Activated CD4-positive, alpha-beta T cell treated with anti-CD3 and anti-CD28 coated beads for 4 hours (primary cell): Measurements from ENCODE around the gene PCGF5.
"Not testable (repeated sequence)": the region's sequence is repeated elsewhere in the genome, so short reads cannot be mapped to it uniquely, and the experiment has no call there.

ENCODE experiments used
- DNase-seq, 2 donors: peaks; one replicate each; pipeline ENCODE4 v3.0.0-alpha.2; 2020

PCGF5 gene

DNA sequence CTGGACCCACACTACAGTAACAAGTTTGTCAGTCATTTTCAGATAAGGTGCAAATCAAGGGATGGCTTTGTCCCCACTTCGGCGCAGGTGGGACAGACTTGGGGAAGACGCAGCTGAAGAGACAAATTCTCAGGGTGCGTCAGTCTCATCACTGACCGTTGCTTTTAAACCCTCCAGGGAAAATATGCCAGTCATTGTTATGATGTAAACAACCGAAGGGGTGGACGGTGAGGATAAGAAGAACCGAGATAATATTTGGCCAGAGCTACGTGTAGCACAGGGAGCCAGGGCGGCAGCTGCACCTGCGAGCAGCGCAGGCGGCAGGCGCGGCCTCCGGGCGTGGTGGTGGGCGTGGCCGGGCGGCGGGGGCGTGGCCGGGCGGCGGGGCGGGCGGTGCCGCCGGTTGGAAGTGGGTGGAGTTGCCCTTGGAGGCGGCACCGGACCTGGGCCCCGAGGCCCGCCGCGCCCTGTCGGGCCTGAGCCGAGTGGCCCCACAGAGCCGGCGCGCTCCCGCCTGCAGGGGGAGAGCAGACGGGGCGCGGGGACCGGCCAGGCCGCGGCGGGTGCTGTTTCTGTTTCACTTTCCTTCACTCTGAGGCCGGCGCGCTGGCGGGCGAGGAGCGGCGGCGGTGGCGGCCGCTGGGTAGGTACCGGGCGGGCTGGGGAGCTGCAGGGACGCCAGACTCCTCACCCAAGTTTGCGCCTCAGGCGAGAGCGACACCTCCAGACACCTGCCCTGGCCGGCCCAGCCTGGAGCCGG is at the start of gene PCGF5:
Gene PCGF5, plus strand, starts transcription at position 470 of the 760 bp plus-strand sequence. CDS start 2,209 bp downstream, outside the sequence.
- peak; percentile 85 to 88 for DNase-seq

DNA sequence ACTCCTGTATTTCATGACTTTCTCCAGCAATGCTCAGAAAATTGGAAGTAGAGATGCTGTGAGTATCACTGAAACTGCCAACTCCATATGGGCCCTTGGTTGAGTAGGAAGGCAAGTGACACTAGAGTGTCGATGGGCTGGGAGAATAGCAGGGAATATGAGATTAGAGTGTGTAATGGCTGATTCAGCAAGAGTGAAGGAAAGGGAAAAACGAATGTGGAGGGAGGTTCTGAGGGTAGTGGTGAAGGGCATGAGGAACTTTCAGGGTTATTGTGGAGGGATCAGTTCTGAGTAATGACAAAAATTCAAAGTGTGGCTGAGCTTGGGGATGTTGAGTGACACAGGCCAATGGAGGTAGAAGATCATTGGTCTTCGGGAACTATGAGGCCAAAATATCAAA is 49.0 kb upstream of the PCGF5 start:
- no peak for DNase-seq

DNA sequence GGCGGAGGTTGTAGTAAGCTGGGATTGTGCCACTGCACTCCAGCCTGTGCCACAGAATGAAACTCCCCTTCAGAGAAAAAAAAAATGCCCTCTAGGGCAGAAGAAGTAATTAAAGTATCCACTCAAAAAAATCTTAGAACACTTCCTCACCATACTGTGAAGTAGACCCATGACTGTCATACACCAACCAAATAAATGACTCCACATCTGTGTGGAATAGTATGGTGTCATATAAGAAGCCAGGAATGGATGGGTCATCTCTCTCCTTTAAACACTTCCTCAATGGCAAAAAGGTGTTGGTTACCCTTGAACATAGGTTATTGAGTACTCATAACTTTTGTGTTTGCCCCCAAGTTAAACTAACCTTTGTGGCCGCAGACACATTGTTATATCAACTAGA is 48.1 kb upstream of the PCGF5 start:
- DNase-seq, result no peak

DNA sequence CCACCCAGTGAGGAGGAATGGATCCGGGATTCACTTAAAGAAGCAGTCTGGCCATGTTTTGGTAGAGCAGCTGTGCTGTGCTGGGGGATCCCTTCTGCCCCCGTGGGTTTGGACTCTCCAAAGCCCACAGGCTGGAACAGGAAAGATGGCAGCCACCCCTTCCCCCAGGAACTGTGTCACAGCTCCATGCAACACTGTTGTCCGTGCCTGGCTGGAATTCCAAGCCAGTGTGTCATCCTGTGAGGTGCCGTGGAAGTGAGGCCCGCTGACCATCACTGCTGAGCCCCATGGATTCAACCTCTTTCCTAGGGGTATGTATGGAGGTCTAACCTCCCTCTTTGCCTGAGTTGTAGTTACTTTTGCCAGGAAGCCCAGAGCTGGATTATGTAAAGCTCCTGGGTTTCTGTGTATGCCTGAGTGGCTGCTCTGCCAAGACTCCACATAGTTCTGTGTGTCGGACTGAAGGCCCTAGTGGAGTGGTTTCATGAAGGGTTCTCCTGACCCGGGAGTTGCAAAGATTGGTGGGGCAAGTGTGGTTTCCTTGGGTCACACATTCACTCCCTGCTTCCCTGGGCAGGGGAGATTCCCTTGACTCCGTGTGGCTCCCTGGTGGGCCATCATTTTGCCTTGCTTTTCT is 35.1 kb upstream of the PCGF5 start:
- DNase-seq, result no peak

DNA sequence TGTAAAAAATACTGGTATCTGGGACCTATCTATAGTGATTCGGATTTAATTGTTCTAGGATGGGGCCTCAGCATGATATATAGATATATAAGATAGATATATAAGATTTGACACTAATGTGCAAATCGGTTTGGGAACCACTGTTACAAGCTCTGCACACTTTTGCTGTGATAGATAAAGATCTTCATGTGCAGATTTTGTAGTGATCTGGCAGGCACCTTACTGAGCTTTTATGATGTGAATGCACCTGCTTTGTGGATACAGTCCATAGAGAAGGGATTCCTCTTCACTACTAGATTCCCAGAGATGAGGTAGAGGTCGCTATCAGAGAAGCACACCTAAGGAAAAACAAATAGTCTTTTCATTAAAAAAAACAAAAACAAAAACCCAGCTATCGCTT is 33.3 kb upstream of the PCGF5 start:
- no peak for DNase-seq

DNA sequence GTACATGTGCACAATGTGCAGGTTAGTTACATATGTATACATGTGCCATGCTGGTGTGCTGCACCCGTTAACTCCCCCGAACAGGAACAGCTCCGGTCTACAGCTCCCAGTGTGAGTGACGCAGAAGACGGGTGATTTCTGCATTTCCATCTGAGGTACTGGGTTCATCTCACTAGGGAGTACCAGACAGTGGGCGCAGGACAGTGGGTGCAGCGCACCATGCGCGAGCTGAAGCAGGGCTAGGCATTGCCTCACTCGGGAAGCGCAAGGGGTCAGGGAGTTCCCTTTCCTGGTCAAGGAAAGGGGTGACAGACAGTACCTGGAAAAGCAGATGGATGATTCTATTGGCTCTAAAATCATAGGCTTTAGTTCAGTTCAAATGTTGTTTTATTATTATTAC is 32.5 kb upstream of the PCGF5 start:
- DNase-seq, result not testable (repeated sequence)

DNA sequence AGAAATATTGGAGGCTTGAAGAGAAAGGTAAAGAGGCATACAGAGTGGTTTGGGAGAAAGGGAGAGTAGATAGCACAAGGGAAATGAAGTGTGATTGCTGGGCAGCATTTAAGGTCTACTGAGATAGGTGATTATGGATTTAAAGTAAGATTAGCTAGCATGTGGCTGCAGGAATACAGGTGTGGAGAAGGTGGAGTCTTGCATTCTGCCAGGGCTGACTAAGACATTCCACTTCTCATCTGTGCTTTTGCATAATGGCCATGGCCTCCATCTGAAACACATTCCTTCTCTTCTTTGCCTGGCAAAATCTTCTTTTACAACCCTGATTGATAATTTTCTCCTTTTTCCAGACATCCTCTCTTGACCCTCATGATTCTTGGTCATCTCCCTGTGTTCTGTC is 31.6 kb upstream of the PCGF5 start:
- DNase-seq, result no peak

DNA sequence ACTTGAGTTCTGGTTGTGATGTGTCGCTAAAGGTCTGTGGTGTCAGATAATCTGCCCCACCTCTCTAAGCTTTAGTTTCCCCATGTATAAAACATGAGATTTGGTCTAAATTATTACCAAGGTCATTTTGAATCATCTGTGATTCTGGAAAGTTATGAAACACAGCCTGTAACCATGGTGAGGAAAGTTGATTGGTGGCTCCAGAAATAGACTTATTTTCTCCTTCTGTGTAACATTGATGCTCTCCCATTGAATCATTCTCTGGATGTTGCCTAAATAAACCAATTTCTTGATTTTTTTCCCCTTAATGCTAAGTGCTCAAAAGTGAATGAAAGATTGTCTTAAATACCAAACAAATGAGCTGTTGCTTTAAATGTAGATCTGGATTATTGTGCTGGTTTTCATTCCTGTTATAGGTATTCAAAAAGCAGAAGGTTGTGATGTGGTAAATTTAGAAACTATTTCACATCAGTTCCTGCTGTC is 30.0 kb upstream of the PCGF5 start:
- no peak for DNase-seq

DNA sequence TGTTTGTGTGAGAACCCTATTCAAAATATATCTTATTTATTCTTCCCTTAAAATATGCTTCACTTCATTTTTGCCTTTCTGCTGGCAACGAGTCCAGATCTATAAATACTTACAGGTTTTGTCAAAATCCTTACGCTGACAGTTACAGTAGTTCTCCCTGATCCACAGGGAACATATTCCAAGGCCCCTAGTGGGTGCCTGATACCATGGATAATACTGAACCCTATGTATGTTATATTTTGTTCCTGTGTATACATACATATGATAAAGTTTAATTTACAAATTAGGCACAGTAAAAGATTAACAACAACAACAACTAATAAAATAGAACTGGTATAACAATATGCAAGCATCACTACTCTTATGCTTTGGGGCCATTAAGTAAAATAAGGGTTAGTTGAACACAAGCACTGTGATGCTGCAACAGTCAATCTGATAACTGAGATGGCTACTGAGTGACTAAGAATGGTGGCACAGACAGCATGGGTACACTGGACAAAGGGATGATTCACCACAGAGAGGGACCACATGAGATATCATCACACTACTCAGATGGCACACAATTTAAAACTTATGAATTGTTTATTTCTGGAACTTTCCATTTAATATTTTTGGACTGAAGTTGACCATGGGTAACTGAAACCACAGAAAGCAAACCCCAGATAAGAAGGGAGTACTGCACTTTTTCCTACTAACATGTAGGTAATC is 29.4 kb upstream of the PCGF5 start:
- no peak for DNase-seq

DNA sequence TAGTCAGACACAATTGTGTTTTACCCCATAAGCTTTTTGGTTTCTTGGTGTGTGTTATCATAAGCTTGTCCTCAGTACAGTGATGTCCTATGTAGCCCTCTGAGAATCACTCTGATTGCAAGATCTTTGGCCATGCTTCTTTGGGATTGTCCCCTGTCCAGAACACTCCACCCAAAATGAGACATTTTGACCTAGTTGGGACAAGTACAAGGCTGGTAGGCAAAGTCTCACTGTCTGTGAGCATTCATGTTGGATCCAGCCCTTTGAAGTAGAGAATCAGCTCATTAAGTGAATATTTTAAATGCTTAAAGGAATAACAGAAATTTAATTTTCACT is 28.9 kb upstream of the PCGF5 start:
- no peak for DNase-seq

DNA sequence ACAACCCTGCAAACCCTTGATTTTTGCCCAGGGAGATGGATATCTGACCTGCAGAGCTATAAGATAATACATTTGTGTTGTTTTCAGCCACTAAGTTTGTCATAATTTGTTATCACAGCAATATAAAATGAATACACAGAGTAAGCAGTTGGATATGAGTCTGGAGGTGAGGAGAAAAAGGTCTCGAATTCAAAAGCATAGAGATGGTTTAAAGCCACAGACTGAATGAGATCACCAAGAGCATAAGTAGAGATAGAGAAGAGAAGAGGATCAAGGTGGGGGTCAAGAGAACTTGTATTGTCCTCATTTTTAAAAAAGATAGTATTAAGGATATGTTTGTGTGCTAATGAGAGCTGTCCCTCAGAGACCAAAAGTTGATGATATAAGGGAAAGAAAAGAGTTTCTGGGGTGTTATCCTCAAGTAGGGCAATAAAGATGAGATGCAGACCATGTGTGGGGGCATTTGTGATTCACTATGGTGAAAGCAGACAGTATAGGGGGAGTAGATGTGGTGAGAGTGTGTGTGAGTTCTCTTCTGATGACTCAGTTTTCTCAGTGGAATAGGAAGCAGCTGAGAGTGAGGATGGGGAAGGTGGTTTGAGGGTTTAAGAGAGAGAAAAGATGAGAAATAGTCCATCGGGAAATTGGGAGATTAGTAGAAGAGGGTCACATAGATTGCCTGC is 25.8 kb upstream of the PCGF5 start:
- peak; percentile 11 to 35 for DNase-seq

DNA sequence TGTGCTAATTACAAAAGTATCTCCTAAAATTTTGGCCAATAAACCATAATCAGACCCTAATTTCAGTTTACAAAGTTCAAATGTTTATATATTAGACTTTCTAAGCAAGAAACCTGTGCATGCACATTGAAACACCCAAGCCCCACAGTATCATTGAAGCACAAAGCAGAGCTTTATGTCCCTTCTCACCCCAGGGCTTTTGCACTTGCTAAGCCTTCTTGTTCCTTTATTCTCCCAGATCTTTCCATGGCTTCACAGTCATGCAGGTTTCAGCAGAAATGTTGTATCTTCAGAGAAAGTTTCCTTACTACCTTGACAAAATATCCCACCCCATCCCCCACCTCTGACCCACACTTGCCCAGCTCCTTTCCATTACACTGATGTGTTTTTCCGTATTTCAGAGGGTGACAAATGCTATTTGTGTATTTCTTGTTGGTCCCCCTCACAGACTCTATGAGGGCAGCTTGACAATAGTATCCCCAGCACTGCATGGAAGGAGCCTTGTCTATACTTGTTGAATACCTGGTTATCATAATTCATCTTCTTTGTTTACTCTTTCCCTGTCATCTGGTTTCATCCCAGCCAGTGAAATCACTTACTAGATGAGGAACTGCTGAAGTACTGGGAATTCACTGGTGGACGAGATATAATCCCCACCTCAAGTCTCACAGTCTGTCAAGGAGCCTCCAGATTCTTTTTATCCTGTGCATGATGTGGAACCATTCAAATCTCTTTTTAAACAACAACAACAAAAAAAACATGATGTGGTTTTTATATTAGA is 24.0 kb upstream of the PCGF5 start:
- DNase-seq, result no peak

DNA sequence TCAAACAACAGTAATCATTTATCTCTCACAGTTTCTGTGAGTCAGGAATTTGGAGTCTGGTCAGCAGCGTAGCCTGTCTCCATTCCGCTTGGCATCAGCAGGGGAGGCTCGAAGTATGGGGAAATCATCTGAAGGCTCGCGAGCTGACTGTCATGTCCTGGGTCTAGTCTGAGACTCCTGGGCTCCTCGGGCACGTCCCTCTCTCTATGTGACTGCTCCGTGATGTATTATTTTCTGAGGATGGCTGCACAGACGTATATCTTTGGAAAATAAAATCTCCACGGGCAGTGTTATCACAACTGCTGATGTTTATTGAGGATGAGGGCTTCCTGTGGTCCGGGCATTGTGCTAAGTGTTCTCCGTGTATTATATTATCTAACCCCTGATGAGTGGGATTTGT is 23.3 kb upstream of the PCGF5 start:
- DNase-seq, result no peak

DNA sequence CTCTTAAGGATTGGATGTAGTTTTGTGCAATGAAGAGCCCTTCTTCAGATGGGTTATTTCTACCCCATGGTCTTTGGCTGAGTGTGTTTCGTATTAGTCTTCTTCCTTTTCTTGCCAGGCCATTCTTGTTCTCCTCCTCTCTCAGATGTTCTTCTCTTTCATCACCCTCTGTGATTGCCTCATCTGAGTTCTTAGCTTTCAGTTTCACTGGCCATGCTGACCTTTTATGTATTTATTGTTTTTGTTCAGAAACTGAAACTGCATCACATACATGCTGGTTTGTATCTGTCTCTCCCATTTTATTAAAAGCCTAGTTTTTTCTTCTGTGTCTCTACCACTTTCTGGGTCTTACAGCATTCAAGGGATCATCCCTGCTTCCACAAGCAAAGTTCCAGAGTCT is 21.7 kb upstream of the PCGF5 start:
- peak in 1 of 2 donors; percentile 16 for DNase-seq

DNA sequence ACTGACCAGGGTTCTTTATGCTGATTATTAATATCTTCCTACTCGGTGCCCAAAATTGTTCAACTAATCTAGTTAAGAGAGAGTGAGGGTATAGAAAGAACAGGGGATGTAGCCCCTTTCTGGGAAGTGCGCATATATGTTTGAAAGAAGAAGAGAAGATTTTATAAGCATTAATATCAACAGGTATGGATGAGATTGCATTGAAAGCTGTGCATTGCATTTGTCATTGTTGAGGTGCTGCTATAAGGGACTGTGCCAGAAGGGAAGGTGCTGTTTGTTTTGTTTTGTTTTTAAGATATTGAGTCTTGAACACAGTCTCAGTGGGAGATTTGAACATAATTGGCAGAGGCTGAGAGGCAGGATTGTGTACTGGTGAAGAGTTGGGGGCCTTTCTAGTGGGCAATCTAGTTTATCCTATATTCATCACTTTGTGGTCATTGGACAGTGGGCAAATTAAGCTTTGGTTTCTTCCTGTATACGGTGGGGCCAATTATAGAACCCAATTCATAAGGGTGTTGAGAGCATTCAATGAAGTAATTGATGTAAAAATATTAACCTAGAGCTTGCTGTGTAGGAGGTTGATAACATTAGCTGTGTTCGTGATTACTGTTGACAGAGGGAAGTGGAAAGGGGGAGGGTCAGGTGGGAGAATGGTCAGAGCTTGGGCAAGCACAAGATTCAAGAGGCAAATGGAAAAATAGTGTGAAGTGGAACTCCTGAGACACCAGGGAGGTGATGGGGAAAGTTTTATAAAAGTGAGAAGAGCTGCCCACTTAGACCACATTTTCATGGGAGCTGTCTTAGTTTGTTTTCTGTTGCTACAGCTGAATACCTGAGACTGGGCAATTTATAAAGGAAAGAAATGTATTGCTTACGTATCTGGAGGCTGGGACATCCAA is 19.9 kb upstream of the PCGF5 start:
- DNase-seq, result no peak

DNA sequence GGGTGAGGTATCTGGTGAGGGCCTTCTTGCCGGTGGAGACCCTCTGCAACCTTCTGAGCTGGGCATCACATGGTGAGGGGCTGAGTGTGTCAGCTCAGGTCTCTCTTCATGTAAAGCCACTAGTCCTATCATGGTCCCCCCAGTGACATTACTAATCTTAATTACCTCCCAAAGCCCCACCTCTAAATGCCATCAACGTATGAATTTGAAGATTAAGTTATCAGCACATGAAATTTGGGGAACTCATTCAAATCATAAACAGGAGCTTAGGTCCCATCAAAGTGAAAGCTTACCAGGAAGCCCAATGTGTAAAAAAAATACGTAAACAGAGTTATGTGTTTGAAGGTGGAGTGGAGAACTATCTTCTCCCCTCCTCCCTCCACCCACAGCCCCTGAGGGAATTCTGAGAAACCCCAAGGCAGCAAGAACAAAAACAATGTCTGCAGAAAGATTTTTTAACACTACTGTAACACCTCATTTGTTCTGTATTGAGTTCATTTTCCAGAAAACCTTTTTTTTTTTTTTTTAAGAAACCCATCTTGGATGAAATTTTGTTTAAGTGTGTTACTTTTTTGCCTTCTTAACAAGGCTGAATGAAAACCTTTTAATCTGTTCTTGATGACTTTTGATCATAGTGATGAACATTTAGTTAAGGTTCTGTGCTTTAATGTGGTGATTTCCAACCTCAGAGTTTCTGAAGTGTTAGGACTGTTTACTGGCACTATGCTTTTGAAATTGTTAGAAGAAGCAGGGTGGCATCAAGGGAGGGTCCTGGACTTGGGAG is 19.1 kb upstream of the PCGF5 start:
- DNase-seq, result peak; percentile 38 to 52

DNA sequence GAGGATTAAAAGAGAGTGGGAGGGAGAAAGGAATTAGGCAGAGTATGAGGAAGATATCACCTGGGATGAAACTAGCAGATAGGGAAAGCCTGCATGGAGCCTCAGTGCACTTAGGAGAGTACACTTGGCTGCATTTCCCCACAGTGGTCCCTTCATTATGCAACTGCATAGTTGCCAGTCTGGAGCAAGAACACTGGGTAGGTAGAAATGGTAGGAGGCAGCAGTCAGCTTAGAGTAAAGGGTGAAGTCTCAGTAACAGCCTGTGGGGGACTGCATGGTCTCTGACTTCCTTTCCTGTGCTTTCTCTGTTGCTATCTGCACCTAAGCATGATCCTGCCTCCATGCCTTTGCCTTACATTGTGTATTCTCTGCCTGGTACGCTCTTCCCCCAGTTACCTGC is 14.0 kb upstream of the PCGF5 start:
- no peak for DNase-seq

DNA sequence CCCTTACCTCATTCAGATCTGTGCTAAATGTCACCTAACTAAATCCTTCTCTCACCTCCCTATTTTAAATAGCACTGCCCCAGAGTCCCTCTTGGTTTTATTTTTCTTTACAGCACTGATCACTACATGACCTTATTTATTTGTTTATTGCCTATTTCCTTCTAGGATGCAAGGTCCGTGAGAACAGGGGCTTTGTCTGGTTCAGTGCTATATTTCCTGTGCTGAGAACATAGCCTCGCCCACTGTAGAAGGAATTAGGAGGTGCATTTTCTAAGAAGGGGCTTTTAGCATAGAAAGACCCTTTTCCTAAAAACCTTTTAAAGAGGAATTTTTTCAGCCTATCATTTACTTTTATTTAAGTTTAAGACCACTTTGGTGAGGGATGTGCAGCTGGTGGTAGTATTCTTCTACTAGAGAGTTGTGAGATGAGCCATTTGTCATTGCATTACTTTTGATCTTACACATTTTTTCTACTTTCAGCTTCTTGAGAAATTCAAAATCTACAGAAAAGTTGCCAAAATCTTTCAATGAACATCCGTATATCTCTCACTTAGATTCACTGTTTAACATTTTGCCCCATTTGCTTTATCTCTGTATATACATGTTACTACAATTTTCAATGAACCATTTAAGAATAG is 13.5 kb upstream of the PCGF5 start:
- no peak for DNase-seq

DNA sequence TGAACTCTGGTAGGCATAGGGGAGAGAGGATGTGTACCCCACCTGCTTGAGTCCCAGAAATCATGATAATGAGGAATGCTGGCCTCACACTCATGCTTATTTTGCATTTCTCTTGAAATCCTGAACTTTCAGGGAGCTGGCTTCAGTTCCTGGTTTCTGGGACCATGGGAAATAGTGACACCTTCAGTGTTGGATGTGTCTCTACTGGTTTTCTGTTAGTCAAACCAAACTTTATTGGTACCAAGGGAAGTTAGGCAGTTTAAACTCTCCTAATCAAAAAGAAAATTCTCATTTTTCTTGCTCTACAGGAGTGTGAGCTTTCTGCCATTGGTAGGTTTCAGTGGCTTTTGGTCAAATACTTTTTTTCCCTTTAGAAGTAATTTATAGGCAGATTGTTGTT is 11.8 kb upstream of the PCGF5 start:
- no peak for DNase-seq

DNA sequence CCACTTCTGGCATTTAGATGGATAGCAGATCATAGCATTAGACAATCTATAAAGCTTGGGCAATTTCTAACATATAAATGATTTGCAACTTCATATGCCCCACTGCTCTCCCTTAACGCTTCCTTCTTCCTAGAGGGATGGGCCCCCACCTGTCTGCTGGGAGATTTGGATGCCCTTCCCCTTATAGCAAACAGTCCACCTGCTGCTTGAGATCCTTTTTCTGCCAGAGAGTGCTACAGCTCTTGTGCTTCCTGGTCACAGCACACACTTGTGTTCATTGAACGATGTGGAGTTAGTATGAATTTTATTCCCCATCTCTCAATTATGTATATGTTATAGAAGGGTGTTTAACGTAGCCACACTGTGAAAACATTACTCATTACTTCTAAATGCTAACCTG is 10.4 kb upstream of the PCGF5 start:
- no peak for DNase-seq
